Lower lobe of right lung (tissue), 2 donors: ENCODE measurements around the gene RPL27. TPM values are rescaled to one million over a fixed set of nuclear protein-coding genes. Genes with fewer than 3 reads are reported as not detected.

Experiments
- ATAC-seq, 2 donors: fragments of 200-7000 bp; cut with Tn5 transposase; one replicate each; pipeline ENCODE4 v1.9.1; 2020 to 2022; ENCODE audit warnings: mild to moderate bottlenecking in 2 of 2, moderate library complexity in 2 of 2
- DNase-seq: peaks from one replicate; pipeline ENCODE4 v3.0.0-alpha.2; 2020
- H3K27ac ChIP-seq: fragments of 200-600 bp; one replicate; pipeline ENCODE4 v1.8.0; 2022
- H3K27me3 ChIP-seq: fragments of 200-600 bp; one replicate; pipeline ENCODE4 v1.8.0; 2022; ENCODE audit warnings: low read depth
- H3K36me3 ChIP-seq: fragments of 200-600 bp; one replicate; pipeline ENCODE4 v1.8.0; 2022; ENCODE audit warnings: mild to moderate bottlenecking
- H3K4me1 ChIP-seq: fragments of 200-600 bp; one replicate; pipeline ENCODE4 v1.8.0; 2022
- H3K4me3 ChIP-seq: fragments of 200-600 bp; one replicate; pipeline ENCODE4 v1.8.0; 2022; ENCODE audit warnings: mild to moderate bottlenecking
- H3K9me3 ChIP-seq: fragments of 200-600 bp; one replicate; pipeline ENCODE4 v1.8.0; 2022
- intact Hi-C: fragments of 100-400 bp; cut with DNase I; formaldehyde crosslinking; loops from one replicate; pipeline ENCODE4 v1.11.0; 2022
- total RNA-seq: library from RNA; stranded (reverse); fragmentation: NEBNext Ultra II Directional; extraction: Animal tissue kit (Norgen Biotek cat#: 25700); gene quantifications from one replicate; pipeline ENCODE4 v1.2.1, GENCODE V29; 2021
- TF ChIP-seq, protein P1 (sequence below): fragments of 200-600 bp; IDR thresholded peaks from one replicate; pipeline ENCODE4 v1.8.0; 2022; ENCODE audit warnings: antibody characterized with exemption, mild to moderate bottlenecking
- donor health status: DM: no; HTN: yes; CAD: no; lungs with severe emphysema.

The RPL27 gene
- total RNA-seq, 1 donor from 2014 or later, result 810 TPM

GRCh38 chr17:43015579-43015978 lies 17.4 kb downstream of the RPL27 start:
- no peak overlapping the region for H3K4me3 ChIP-seq
- peak; percentile 30 to 59 for ATAC-seq
- no peaks in the 10 kb centered on the region for H3K27me3 ChIP-seq
- H3K36me3 ChIP-seq, result peaks cover 76% of the 10 kb centered on the region
- TF ChIP-seq, protein P1, sequence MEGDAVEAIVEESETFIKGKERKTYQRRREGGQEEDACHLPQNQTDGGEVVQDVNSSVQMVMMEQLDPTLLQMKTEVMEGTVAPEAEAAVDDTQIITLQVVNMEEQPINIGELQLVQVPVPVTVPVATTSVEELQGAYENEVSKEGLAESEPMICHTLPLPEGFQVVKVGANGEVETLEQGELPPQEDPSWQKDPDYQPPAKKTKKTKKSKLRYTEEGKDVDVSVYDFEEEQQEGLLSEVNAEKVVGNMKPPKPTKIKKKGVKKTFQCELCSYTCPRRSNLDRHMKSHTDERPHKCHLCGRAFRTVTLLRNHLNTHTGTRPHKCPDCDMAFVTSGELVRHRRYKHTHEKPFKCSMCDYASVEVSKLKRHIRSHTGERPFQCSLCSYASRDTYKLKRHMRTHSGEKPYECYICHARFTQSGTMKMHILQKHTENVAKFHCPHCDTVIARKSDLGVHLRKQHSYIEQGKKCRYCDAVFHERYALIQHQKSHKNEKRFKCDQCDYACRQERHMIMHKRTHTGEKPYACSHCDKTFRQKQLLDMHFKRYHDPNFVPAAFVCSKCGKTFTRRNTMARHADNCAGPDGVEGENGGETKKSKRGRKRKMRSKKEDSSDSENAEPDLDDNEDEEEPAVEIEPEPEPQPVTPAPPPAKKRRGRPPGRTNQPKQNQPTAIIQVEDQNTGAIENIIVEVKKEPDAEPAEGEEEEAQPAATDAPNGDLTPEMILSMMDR, result no peak
- H3K27ac ChIP-seq, result peak overlapping the region; percentile 62
- peaks cover 81% of the 10 kb centered on the region for H3K4me1 ChIP-seq
- intact Hi-C loops, result no loop called here
- DNase-seq, result peak; percentile 62
- H3K9me3 ChIP-seq, result no peaks in the 10 kb centered on the region

GRCh38 chr17:43016216-43016615 lies 18.0 kb downstream of the RPL27 start:
- peaks cover 81% of the 10 kb centered on the region for H3K4me1 ChIP-seq
- TF ChIP-seq, protein P1, result no peak
- DNase-seq (no peak), ATAC-seq (no peak)
- H3K27me3 ChIP-seq, result no peaks in the 10 kb centered on the region
- H3K27ac ChIP-seq, result peak overlapping the region; percentile 53
- intact Hi-C loops, result no loop called here
- H3K36me3 ChIP-seq, result peaks cover 70% of the 10 kb centered on the region
- no peak overlapping the region for H3K4me3 ChIP-seq
- no peaks in the 10 kb centered on the region for H3K9me3 ChIP-seq

DNA sequence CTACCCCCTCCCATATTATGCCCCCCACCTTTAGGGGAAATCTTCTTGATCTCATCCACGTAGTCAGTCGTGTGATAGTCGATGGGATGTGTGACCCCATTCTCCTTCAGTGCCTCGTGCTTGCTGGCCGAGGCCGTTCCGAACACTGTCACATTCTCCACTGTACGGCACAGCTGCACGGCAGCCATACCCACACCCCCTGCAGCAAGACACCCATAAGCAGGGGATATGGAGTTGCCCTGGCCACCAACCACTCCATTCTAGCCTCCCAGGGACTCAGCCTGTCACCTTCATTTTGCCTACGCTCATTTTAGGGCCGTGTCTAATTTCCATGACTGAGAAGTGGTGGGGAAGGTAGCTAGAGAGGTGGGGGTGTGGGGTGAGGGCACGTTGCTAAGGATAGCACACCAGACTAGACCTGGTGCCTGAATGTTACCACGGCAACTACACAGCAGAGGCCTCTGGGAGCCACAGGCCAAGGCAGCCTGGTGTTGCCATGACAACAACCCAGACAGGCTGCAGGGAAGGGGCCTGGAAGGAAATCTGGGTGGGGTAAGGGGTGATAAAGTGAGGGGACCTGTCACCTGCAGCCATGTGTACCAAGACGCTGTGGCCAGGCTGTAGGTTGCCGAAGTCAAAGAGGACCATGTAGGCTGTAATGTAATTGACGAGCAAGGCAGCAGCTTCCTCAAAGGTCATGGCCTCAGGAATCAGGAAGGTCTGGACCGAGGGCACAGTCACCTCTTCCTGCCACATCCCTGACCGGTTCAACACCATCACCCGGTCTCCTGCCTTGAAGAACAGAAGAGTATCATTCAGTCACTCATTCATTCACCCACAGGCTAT lies 20.0 kb downstream of the RPL27 start:
- Histone ChIP-seq H3K9me3 (no peaks in the 10 kb centered on the region), H3K36me3 (peaks cover 53% of the 10 kb centered on the region), H3K4me1 (peaks cover 77% of the 10 kb centered on the region), H3K4me3 (no peak overlapping the region), H3K27ac (peak overlapping the region; percentile 5), H3K27me3 (no peaks in the 10 kb centered on the region)
- intact Hi-C loops, result no loop called here
- DNase-seq (no peak), ATAC-seq (no peak)
- TF ChIP-seq, protein P1, result no peak

DNA sequence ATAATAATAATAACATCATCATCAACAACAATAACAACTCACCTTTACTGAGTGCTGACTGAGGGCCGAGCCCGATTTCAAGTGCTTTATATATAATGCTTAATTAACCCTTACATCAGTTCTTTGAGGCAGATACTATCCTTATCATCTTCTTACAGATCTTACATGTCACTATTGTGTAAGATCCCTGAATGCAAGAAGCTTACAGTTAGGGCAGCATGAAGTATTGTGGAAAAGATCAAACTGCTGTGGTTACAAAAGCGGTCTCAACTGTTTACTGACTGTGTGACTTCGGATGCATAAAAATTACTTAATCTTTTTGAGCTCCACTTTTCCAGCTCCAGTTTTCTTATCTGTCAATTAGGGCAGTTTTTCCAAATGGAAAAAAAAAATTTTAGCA lies 20.7 kb downstream of the RPL27 start:
- H3K27ac ChIP-seq, result no peak overlapping the region
- TF ChIP-seq, protein P1, result no peak
- ATAC-seq, result no peak
- no peak overlapping the region for H3K4me3 ChIP-seq
- H3K27me3 ChIP-seq, result no peaks in the 10 kb centered on the region
- peaks cover 70% of the 10 kb centered on the region for H3K4me1 ChIP-seq
- no peak for DNase-seq
- intact Hi-C loops, result no loop called here
- no peaks in the 10 kb centered on the region for H3K9me3 ChIP-seq
- H3K36me3 ChIP-seq, result peaks cover 46% of the 10 kb centered on the region

DNA sequence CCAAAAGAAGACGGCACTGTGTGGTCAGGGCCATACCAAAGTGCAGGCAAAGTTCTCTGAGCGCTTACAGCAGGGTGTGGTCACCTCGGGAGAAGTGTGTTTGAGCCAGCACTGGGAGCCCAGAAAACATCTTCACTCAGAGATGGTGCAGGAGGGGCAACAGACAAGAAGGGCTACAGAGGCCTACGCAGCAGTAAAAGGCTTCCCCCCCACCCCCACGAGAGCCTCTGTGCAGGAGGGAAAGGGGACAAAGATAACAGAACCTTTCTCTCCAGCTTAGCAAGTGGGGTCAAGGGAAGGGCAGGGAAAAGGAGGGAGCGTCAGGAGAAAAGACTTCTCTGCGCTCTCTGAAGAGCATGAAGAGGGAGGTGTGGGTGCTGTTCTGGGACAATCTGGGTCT lies 21.2 kb downstream of the RPL27 start:
- ATAC-seq, result no peak
- no peaks in the 10 kb centered on the region for H3K9me3 ChIP-seq
- no peaks in the 10 kb centered on the region for H3K27me3 ChIP-seq
- DNase-seq, result no peak
- intact Hi-C loops, result no loop called here
- H3K27ac ChIP-seq, result peak overlapping the region; percentile 89
- H3K4me3 ChIP-seq, result peak overlapping the region; percentile 100
- peaks cover 70% of the 10 kb centered on the region for H3K4me1 ChIP-seq
- TF ChIP-seq, protein P1, result no peak
- H3K36me3 ChIP-seq, result peaks cover 41% of the 10 kb centered on the region
